Raji (cell line): Measurements from ENCODE around the gene KLHL25.

Source experiments
- POLR2A ChIP-seq: IDR thresholded peaks from 2 replicates; pipeline ENCODE4 v1.6.1; 2011; ENCODE audit warnings: low read depth, low read length, control low read depth; ENCODE audit not compliant: insufficient read depth

The KLHL25 gene

GRCh38 chr15:85785887-85786780 lies 8.6 kb downstream of the KLHL25 start:
- no peak for TF ChIP-seq POLR2A

- TF ChIP-seq POLR2A = no peak
Observed at GRCh38 chr15:85782064-85782463, 12.7 kb downstream of the KLHL25 start.

GRCh38 chr15:85781099-85781498 lies 13.6 kb downstream of the KLHL25 start:
- TF ChIP-seq POLR2A = no peak

GRCh38 chr15:85780225-85780985 lies 14.3 kb downstream of the KLHL25 start:
- no peak for TF ChIP-seq POLR2A

GRCh38 chr15:85779249-85779648 lies 15.5 kb downstream of the KLHL25 start:
- no peak for TF ChIP-seq POLR2A

- no peak for TF ChIP-seq POLR2A
Observed at GRCh38 chr15:85778107-85778776, 16.5 kb downstream of the KLHL25 start.

- no peak for TF ChIP-seq POLR2A
Observed at GRCh38 chr15:85777250-85778106, 17.2 kb downstream of the KLHL25 start.

GRCh38 chr15:85773970-85774369 lies 20.8 kb downstream of the KLHL25 start:
- TF ChIP-seq POLR2A = no peak

GRCh38 chr15:85773249-85773648 lies 21.5 kb downstream of the KLHL25 start:
- TF ChIP-seq POLR2A = no peak

- TF ChIP-seq POLR2A = no peak
Observed at GRCh38 chr15:85772668-85773067, 22.1 kb downstream of the KLHL25 start.

GRCh38 chr15:85771781-85772445 lies 22.8 kb downstream of the KLHL25 start:
- no peak for TF ChIP-seq POLR2A

GRCh38 chr15:85771271-85771670 lies 23.5 kb downstream of the KLHL25 start:
- no peak for TF ChIP-seq POLR2A

- TF ChIP-seq POLR2A = no peak
Observed at GRCh38 chr15:85770096-85771041, 24.4 kb downstream of the KLHL25 start.

- TF ChIP-seq POLR2A = no peak
Observed at GRCh38 chr15:85769182-85769900, 25.4 kb downstream of the KLHL25 start.
